HCT116 (cell line): ENCODE data around the gene LSAMP. TPM values are rescaled to one million over a fixed set of nuclear protein-coding genes. Genes with fewer than 3 reads are reported as not detected.

Source experiments
- ATAC-seq: fragments of 200-7000 bp; cut with Tn5 transposase; 2 replicates; pipeline ENCODE4 v1.9.1; 2020; ENCODE audit warnings: mild to moderate bottlenecking, moderate library complexity
- BruUV-seq: library from RNA; stranded (reverse); fragments of 400-500 nt; replicated peaks from 2 replicates; lab custom pipeline; 2021; lab: Mats Ljungman, UMichigan
- CTCF ChIA-PET: fragments of 300-600 bp; sonication (Branson Sonifier 250); formaldehyde crosslinking; loops from one replicate; lab custom pipeline; 2021; ENCODE audit warnings: antibody characterized with exemption; lab: Charles Lee
- POLR2A ChIA-PET: fragments of 300-600, 350-600 bp; sonication (Branson Sonifier 250); formaldehyde crosslinking; loops from one replicate; lab custom pipeline; 2021; ENCODE audit warnings: antibody characterized with exemption; lab: Charles Lee
- RAD21 ChIA-PET, 2 experiments: fragments of 300-600 bp; sonication (Branson Sonifier 250); formaldehyde crosslinking; loops; one replicate each; lab custom pipeline; 2023; ENCODE audit warnings: low total read pairs in 2 of 2; ENCODE audit not compliant: uncharacterized antibody in 2 of 2, unreplicated experiment in 2 of 2, low non-redundant PET in 1 of 2; lab: Charles Lee
- DNase-seq: peaks from one replicate; pipeline ENCODE4 v3.0.0-alpha.2; 2010; ENCODE audit warnings: low read depth, low spot score
- H2AFZ ChIP-seq: fragments of 200-600 bp; shearing (Covaris generic), sonication (generic); 2 replicates; pipeline ENCODE4 v1.6.1; 2017; ENCODE audit warnings: low read depth, mixed run types, mixed read lengths, antibody characterized with exemption, low read length; ENCODE audit not compliant: poor library complexity, severe bottlenecking
- H3K27ac ChIP-seq: 2 replicates; pipeline ENCODE4 v1.5.1; 2012; ENCODE audit warnings: low read depth, low read length
- H3K27me3 ChIP-seq: fragments of 200-600 bp; sonication (generic); 2 replicates; pipeline ENCODE4 v1.6.1; 2016; ENCODE audit warnings: mixed run types, low read length, mixed read lengths; ENCODE audit not compliant: insufficient read depth
- H3K36me3 ChIP-seq, 2 experiments: fragments of 200-500 bp in 1 of 2; fragments of 200-600 bp in 1 of 2; sonication (Bioruptor generic) in 1 of 2; sonication (generic) in 1 of 2; 2 replicates each; pipeline versions ENCODE4 v1.5.1 to v1.6.1; 2014 to 2016; ENCODE audit warnings: low read length in 2 of 2, inconsistent platforms in 1 of 2, mixed read lengths in 1 of 2, mixed run types in 1 of 2; ENCODE audit not compliant: insufficient read depth in 2 of 2, control insufficient read depth in 1 of 2
- H3K4me1 ChIP-seq, 2 experiments: fragments of 200-600 bp in 1 of 2; sonication (generic) in 1 of 2; 2 replicates each; pipeline versions ENCODE4 v1.5.1 to v1.6.1; 2012 to 2017; ENCODE audit warnings: low read length in 2 of 2, inconsistent platforms in 1 of 2, mild to moderate bottlenecking in 1 of 2, mixed read lengths in 1 of 2, mixed run types in 1 of 2, moderate library complexity in 1 of 2; ENCODE audit not compliant: insufficient read depth in 2 of 2, control insufficient read depth in 1 of 2
- H3K4me2 ChIP-seq: fragments of 200-600 bp; sonication (generic); 2 replicates; pipeline ENCODE4 v1.6.1; 2017; ENCODE audit warnings: mixed run types, low read length, mixed read lengths
- H3K4me3 ChIP-seq, 2 experiments: fragments of 200-600 bp in 1 of 2; sonication (generic) in 1 of 2; replicated peaks in 1 of 2; 2 replicates each; pipeline ENCODE4 v1.5.1; 2011 to 2016; ENCODE audit warnings: low read length in 2 of 2, control low read depth in 1 of 2, low read depth in 1 of 2, mild to moderate bottlenecking in 1 of 2, mixed read lengths in 1 of 2, mixed run types in 1 of 2
- H3K79me2 ChIP-seq: fragments of 200-600 bp; sonication (generic); 2 replicates; pipeline ENCODE4 v1.6.1; 2017; ENCODE audit warnings: mild to moderate bottlenecking, mixed run types, low read length, moderate library complexity, mixed read lengths; ENCODE audit not compliant: insufficient read depth
- H3K9ac ChIP-seq: fragments of 200-600 bp; sonication (generic); 2 replicates; pipeline ENCODE4 v1.6.1; 2016; ENCODE audit warnings: low read length, mixed read lengths
- H3K9me2 ChIP-seq: fragments of 200-600 bp; sonication (generic), shearing (Covaris generic); 2 replicates; pipeline ENCODE4 v1.6.1; 2017; ENCODE audit warnings: mixed run types, mild to moderate bottlenecking, moderate library complexity; ENCODE audit not compliant: insufficient read depth
- H3K9me3 ChIP-seq, 2 experiments: fragments of 200-500 bp in 1 of 2; fragments of 200-600 bp in 1 of 2; sonication (Bioruptor generic) in 1 of 2; sonication (generic) in 1 of 2; 2 replicates each; pipeline ENCODE4 v1.6.1; 2014 to 2017; ENCODE audit warnings: low read length in 2 of 2, mixed read lengths in 2 of 2, inconsistent platforms in 1 of 2, low read depth in 1 of 2, mild to moderate bottlenecking in 1 of 2, mixed run types in 1 of 2, moderate library complexity in 1 of 2; ENCODE audit not compliant: control insufficient read depth in 1 of 2, insufficient read depth in 1 of 2
- H4K20me1 ChIP-seq: fragments of 200-600 bp; sonication (generic), shearing (Covaris generic); 2 replicates; pipeline ENCODE4 v1.6.1; 2017; ENCODE audit warnings: mixed run types, mild to moderate bottlenecking, moderate library complexity; ENCODE audit not compliant: insufficient read depth
- ATF3 ChIP-seq: IDR thresholded peaks from 2 replicates; pipeline ENCODE4 v1.6.1; 2012
- CBX3 ChIP-seq: IDR thresholded peaks from 2 replicates; pipeline ENCODE4 v1.6.1; 2012; ENCODE audit warnings: low read depth
- CEBPB ChIP-seq: IDR thresholded peaks from 2 replicates; pipeline ENCODE4 v1.6.1; 2012; ENCODE audit warnings: low read depth
- EGR1 ChIP-seq: IDR thresholded peaks from 2 replicates; pipeline ENCODE4 v1.6.1; 2012; ENCODE audit warnings: low read depth
- EZH2phosphoT487 ChIP-seq: fragments of 200-600 bp; IDR thresholded peaks from 2 replicates; pipeline ENCODE4 v1.6.1; 2018; ENCODE audit warnings: antibody characterized with exemption, borderline replicate concordance
- MAX ChIP-seq: IDR thresholded peaks from 2 replicates; pipeline ENCODE4 v1.6.1; 2012
- POLR2A ChIP-seq: IDR thresholded peaks from 2 replicates; pipeline ENCODE4 v1.7.0; 2011; ENCODE audit warnings: borderline replicate concordance; ENCODE audit not compliant: insufficient read depth, insufficient read length; ENCODE audit errors: extremely low read depth
- POLR2AphosphoS5 ChIP-seq: IDR thresholded peaks from 2 replicates; pipeline ENCODE4 v1.6.1; 2011; ENCODE audit warnings: mild to moderate bottlenecking, low read depth, low read length, moderate library complexity
- SP1 ChIP-seq: IDR thresholded peaks from 2 replicates; pipeline ENCODE4 v1.6.1; 2012; ENCODE audit warnings: low read depth
- intact Hi-C: fragments of 100-400 bp; cut with micrococcal nuclease; formaldehyde crosslinking; loops from 2 replicates; pipeline ENCODE4 v1.10.0; 2022
- total RNA-seq: library from RNA; stranded (reverse); gene quantifications from one replicate; pipeline ENCODE4 v1.2.1, GENCODE V29; 2021; ENCODE audit not compliant: unreplicated experiment
- TF ChIP-seq, protein P1 (sequence below): IDR thresholded peaks from 2 replicates; pipeline ENCODE4 v1.6.1; 2012; ENCODE audit warnings: low read depth

Gene LSAMP
- total RNA-seq, 1 experiment from 2014 or later, result 0.25 TPM

DNA sequence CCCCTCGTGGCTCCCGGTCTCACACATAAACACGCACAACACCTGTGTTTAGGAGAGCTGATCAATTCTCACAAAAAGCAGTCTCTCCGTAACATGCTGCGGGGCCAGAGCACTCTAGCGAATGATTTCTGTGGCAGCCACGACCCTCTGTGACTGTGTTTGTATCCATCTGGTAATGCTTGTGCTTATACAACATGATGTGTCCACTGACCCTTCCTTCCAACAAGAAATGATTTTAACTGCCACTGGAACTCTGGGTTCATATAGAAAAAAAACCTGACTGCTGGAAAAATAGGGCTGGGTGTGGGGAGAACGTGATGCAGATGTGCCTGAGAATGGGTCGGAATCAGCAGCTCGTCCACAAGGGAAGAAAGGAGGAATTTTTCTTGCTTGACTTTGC, 411.8 kb downstream of the LSAMP start:
- no TSS peak for BruUV-seq
- intact Hi-C loops, result no loop called here
- no peak overlapping the region for H3K4me3 ChIP-seq
- no peak overlapping the region for H3K9ac ChIP-seq
- no peaks in the 10 kb centered on the region for H3K36me3 ChIP-seq
- H3K9me3 ChIP-seq, result no peaks in the 10 kb centered on the region
- H3K27me3 ChIP-seq, result no peaks in the 10 kb centered on the region
- ATAC-seq, result no peak
- H3K27ac ChIP-seq, result no peak overlapping the region
- no peak overlapping the region for H3K4me2 ChIP-seq
- RAD21 ChIA-PET, result no interaction called here
- TF ChIP-seq CEBPB (no peak), EGR1 (no peak), SP1 (no peak), POLR2A (no peak), CBX3 (no peak), EZH2phosphoT487 (no peak), ATF3 (no peak), POLR2AphosphoS5 (no peak), MAX (no peak)
- TF ChIP-seq, protein P1, sequence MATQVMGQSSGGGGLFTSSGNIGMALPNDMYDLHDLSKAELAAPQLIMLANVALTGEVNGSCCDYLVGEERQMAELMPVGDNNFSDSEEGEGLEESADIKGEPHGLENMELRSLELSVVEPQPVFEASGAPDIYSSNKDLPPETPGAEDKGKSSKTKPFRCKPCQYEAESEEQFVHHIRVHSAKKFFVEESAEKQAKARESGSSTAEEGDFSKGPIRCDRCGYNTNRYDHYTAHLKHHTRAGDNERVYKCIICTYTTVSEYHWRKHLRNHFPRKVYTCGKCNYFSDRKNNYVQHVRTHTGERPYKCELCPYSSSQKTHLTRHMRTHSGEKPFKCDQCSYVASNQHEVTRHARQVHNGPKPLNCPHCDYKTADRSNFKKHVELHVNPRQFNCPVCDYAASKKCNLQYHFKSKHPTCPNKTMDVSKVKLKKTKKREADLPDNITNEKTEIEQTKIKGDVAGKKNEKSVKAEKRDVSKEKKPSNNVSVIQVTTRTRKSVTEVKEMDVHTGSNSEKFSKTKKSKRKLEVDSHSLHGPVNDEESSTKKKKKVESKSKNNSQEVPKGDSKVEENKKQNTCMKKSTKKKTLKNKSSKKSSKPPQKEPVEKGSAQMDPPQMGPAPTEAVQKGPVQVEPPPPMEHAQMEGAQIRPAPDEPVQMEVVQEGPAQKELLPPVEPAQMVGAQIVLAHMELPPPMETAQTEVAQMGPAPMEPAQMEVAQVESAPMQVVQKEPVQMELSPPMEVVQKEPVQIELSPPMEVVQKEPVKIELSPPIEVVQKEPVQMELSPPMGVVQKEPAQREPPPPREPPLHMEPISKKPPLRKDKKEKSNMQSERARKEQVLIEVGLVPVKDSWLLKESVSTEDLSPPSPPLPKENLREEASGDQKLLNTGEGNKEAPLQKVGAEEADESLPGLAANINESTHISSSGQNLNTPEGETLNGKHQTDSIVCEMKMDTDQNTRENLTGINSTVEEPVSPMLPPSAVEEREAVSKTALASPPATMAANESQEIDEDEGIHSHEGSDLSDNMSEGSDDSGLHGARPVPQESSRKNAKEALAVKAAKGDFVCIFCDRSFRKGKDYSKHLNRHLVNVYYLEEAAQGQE, result no peak
- H3K4me1 ChIP-seq, result no peaks in the 10 kb centered on the region
- no peak overlapping the region for H2AFZ ChIP-seq
- POLR2A ChIA-PET, result no interaction called here
- H3K9me2 ChIP-seq, result no peaks in the 10 kb centered on the region
- no peaks in the 10 kb centered on the region for H4K20me1 ChIP-seq
- CTCF ChIA-PET, result no interaction called here
- no peaks in the 10 kb centered on the region for H3K79me2 ChIP-seq
- DNase-seq, result no peak
